CD4-positive, alpha-beta memory T cell (primary cell): Measurements from ENCODE around the gene PPM1M. TPM values are rescaled to one million over a fixed set of nuclear protein-coding genes. Genes with fewer than 3 reads are reported as not detected.

Source experiments
- CTCF ChIA-PET: fragments of 350-600 bp; sonication (Branson Sonifier 250); formaldehyde crosslinking; loops from one replicate; lab custom pipeline; 2021; ENCODE audit warnings: inconsistent platforms; ENCODE audit not compliant: partially characterized antibody; lab: Charles Lee
- POLR2A ChIA-PET: fragments of 350-600 bp; sonication (Branson Sonifier 250); formaldehyde crosslinking; loops from one replicate; lab custom pipeline; 2021; ENCODE audit not compliant: partially characterized antibody; lab: Charles Lee
- DNase-seq, 5 donors: peaks; one replicate each; pipeline versions ENCODE4 v3.0.0 to v3.0.0-alpha.2; 2020 to 2022; ENCODE audit warnings: mixed read lengths in 1 of 5
- H3K27ac ChIP-seq: one replicate; pipeline ENCODE4 v1.7.0; 2013; ENCODE audit warnings: low read depth, low read length
- H3K27me3 ChIP-seq: 2 replicates; pipeline ENCODE4 v1.7.0; 2013; ENCODE audit warnings: mild to moderate bottlenecking, low read length, moderate library complexity; ENCODE audit not compliant: insufficient read depth
- H3K36me3 ChIP-seq: 2 replicates; pipeline ENCODE4 v1.7.0; 2013; ENCODE audit warnings: mild to moderate bottlenecking, low read length, moderate library complexity; ENCODE audit not compliant: insufficient read depth
- H3K4me1 ChIP-seq: 2 replicates; pipeline ENCODE4 v1.7.0; 2013; ENCODE audit warnings: mild to moderate bottlenecking, low read length, moderate library complexity; ENCODE audit not compliant: insufficient read depth
- H3K4me3 ChIP-seq, 2 donors: one replicate each; pipeline ENCODE4 v1.7.0; 2013; ENCODE audit warnings: low read length in 2 of 2, mild to moderate bottlenecking in 1 of 2
- H3K9me3 ChIP-seq, 2 donors: one replicate each; pipeline ENCODE4 v1.7.0; 2013; ENCODE audit warnings: low read length in 2 of 2, control low read depth in 1 of 2; ENCODE audit not compliant: control insufficient read depth in 1 of 2
- H3K27ac Mint-ChIP-seq, 7 donors: one replicate each; pipeline ENCODE4 v1.8.0; 2020 to 2021; ENCODE audit warnings: mixed read lengths in 7 of 7, mild to moderate bottlenecking in 6 of 7, inconsistent platforms in 3 of 7, moderate library complexity in 3 of 7
- H3K27me3 Mint-ChIP-seq, 2 donors: one replicate each; pipeline ENCODE4 v1.8.0; 2020 to 2021; ENCODE audit warnings: mixed read lengths in 2 of 2
- H3K36me3 Mint-ChIP-seq, 2 donors: one replicate each; pipeline ENCODE4 v1.8.0; 2020 to 2021; ENCODE audit warnings: mixed read lengths in 2 of 2, inconsistent platforms in 1 of 2, mild to moderate bottlenecking in 1 of 2
- H3K4me1 Mint-ChIP-seq, 4 donors: one replicate each; pipeline ENCODE4 v1.8.0; 2020 to 2021; ENCODE audit warnings: mixed read lengths in 4 of 4, mild to moderate bottlenecking in 1 of 4
- H3K4me3 Mint-ChIP-seq, 8 donors: one replicate each; pipeline ENCODE4 v1.8.0; 2020 to 2021; ENCODE audit warnings: mixed read lengths in 8 of 8, mild to moderate bottlenecking in 7 of 8, moderate library complexity in 6 of 8, inconsistent platforms in 3 of 8
- H3K9me3 Mint-ChIP-seq, 8 donors: one replicate each; pipeline ENCODE4 v1.8.0; 2020 to 2021; ENCODE audit warnings: mixed read lengths in 8 of 8, mild to moderate bottlenecking in 5 of 8, inconsistent platforms in 3 of 8, moderate library complexity in 1 of 8
- intact Hi-C: fragments of 100-400 bp; cut with micrococcal nuclease; formaldehyde crosslinking; loops from one replicate; pipeline ENCODE4 v1.15.1; 2023
- polyA plus RNA-seq, 2 donors: library from polyadenylated mRNA; unstranded; fragments of 300-500 nt; fragmentation: Illumina TruSeq; gene quantifications; one replicate each; pipeline ENCODE4 v1.2.3, GENCODE V29; 2021
- total RNA-seq, 2 experiments: library from RNA; stranded (reverse); gene quantifications; one replicate each; pipeline ENCODE4 v1.2.3, GENCODE V29; 2021

PPM1M gene
- total and polyA plus RNA-seq, 4 experiments from 2014 or later: 52.0 to 85.3 (median 75.7) TPM

GRCh38 chr3:52253314-52254304 is 8.1 kb downstream of the PPM1M start:
- DNase-seq: peak; percentile 90 to 97 (median 93)
- Histone ChIP-seq H3K36me3 (peaks cover 57% of the 10 kb centered on the region), H3K4me3 (peak overlapping the region; percentile 10 to 16), H3K27me3 (no peaks in the 10 kb centered on the region), H3K4me1 (peaks cover 99% of the 10 kb centered on the region), H3K27ac (peak overlapping the region; percentile 86), H3K9me3 (no peaks in the 10 kb centered on the region)
- intact Hi-C loops: loop anchor here (1.0 kb wide), 4 partner anchors 8 to 25 kb away; partner anchors contain the start of genes PPM1M, TWF2 and WDR82
- H3K4me3 Mint-ChIP-seq: peak overlapping the region; percentile 85 to 97 (median 90)
- peaks cover 63 to 84% of the 10 kb centered on the region in 2 donors for H3K36me3 Mint-ChIP-seq
- CTCF ChIA-PET: interaction anchor here (1.1 to 31.1 kb wide), 9 partner anchors 8 to 86 kb away, joined by 4 to 684 read pairs (median 16); partner anchors contain the start of genes GLYCTK, PPM1M, TWF2 and WDR82
- H3K4me1 Mint-ChIP-seq: peaks cover 54 to 99% (median 82%) of the 10 kb centered on the region in 4 donors
- H3K9me3 Mint-ChIP-seq: peaks cover 0 to 2% (median 0%) of the 10 kb centered on the region in 8 donors
- POLR2A ChIA-PET: interaction anchor here (0.6 to 38.1 kb wide), 14 partner anchors 7 to 514 kb away, joined by 3 to 1950 read pairs (median 6); partner anchors contain the start of genes ACY1, GLYCTK, PPM1M and TLR9
- H3K27me3 Mint-ChIP-seq: no peaks in the 10 kb centered on the region
- peak overlapping the region; percentile 97 to 100 (median 100) for H3K27ac Mint-ChIP-seq

- intact Hi-C loops: no loop called here
- Histone ChIP-seq H3K36me3 (peaks cover 57% of the 10 kb centered on the region), H3K27ac (peak overlapping the region; percentile 86), H3K4me3 (no peak overlapping the region), H3K9me3 (no peaks in the 10 kb centered on the region), H3K27me3 (no peaks in the 10 kb centered on the region), H3K4me1 (peaks cover 99% of the 10 kb centered on the region)
- ChIA-PET CTCF (interaction anchor here (2.4 to 31.1 kb wide), 3 partner anchors 12 to 24 kb away, joined by 11 to 684 read pairs (median 74); partner anchors contain the start of genes GLYCTK, PPM1M and WDR82), POLR2A (interaction anchor here (1.1 to 38.1 kb wide), 4 partner anchors 14 to 29 kb away, joined by 6 to 1950 read pairs (median 114); partner anchors contain the start of genes GLYCTK, PPM1M, TLR9 and TWF2)
- peaks cover 0 to 2% (median 0%) of the 10 kb centered on the region in 8 donors for H3K9me3 Mint-ChIP-seq
- no peaks in the 10 kb centered on the region for H3K27me3 Mint-ChIP-seq
- H3K36me3 Mint-ChIP-seq: peaks cover 67 to 85% of the 10 kb centered on the region in 2 donors
- peaks cover 55 to 99% (median 84%) of the 10 kb centered on the region in 4 donors for H3K4me1 Mint-ChIP-seq
- peak overlapping the region; percentile 97 to 100 (median 100) for H3K27ac Mint-ChIP-seq
- DNase-seq: no peak
- peak overlapping the region in 4 of 8 donors; percentile 39 to 97 (median 90) for H3K4me3 Mint-ChIP-seq
Observed at GRCh38 chr3:52254608-52255007, 9.0 kb downstream of the PPM1M start.

DNA sequence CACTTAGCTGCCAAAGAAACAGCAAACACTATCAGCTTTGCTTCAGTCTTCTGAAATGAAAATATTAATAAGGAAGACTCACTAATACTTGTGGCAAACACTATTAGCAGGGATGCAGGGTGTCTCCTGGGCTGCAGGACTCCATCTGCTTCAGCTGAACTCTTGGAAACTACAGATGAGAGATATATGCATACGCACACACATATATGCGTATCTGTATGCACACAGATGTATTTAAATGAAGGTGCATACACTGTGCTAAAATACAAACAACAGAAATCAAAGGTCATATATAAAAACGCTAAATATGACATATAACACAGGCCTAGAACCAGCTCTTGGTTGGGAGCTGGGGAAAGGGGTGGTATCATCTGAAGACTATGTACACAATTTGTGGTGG is 10.6 kb downstream of the PPM1M start:
- H3K27ac ChIP-seq: peak overlapping the region; percentile 22
- intact Hi-C loops: no loop called here
- peaks cover 0 to 2% (median 0%) of the 10 kb centered on the region in 8 donors for H3K9me3 Mint-ChIP-seq
- H3K36me3 Mint-ChIP-seq: peaks cover 71 to 87% of the 10 kb centered on the region in 2 donors
- POLR2A ChIA-PET: interaction anchor here (1.1 to 38.1 kb wide), 3 partner anchors 15 to 34 kb away, joined by 3 to 1950 read pairs (median 214); partner anchors contain the start of genes GLYCTK, PPM1M, TWF2 and WDR82
- CTCF ChIA-PET: interaction anchor here (0.9 to 31.1 kb wide), 5 partner anchors 16 to 83 kb away, joined by 3 to 684 read pairs (median 3); partner anchors contain the start of genes GLYCTK, TWF2 and WDR82
- peak overlapping the region in 1 of 8 donors; percentile 18 for H3K4me3 Mint-ChIP-seq
- peaks cover 60% of the 10 kb centered on the region for H3K36me3 ChIP-seq
- H3K9me3 ChIP-seq: no peaks in the 10 kb centered on the region
- DNase-seq: no peak
- H3K27ac Mint-ChIP-seq: peak overlapping the region; percentile 87 to 100 (median 99)
- peaks cover 49 to 98% (median 82%) of the 10 kb centered on the region in 4 donors for H3K4me1 Mint-ChIP-seq
- H3K4me3 ChIP-seq: no peak overlapping the region
- no peaks in the 10 kb centered on the region for H3K27me3 Mint-ChIP-seq
- H3K4me1 ChIP-seq: peaks cover 96% of the 10 kb centered on the region
- H3K27me3 ChIP-seq: no peaks in the 10 kb centered on the region

DNA sequence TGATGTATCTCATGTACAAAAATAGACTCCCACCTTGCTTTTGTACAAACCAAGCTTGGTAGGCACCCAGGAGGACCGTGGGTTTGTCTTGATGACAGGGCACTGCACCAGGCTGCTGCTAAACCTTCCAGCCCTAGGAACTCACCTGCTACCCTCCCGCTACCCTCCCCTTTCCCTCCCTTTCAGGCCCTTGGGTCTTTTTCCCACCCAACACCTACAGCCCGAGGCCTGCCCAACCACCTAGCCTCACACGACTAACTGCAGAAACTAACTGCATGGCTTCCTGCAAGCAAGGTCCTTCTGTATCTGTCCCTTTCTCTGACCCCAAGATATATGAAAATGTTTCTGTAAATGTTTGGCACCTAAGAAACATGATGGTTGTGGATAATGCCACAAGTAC is 11.1 kb downstream of the PPM1M start:
- H3K27ac ChIP-seq: peak overlapping the region; percentile 22
- intact Hi-C loops: no loop called here
- Mint-ChIP-seq H3K4me1 (peaks cover 53 to 98% (median 84%) of the 10 kb centered on the region in 4 donors), H3K27ac (peak overlapping the region; percentile 85 to 100 (median 97)), H3K36me3 (peaks cover 74 to 91% of the 10 kb centered on the region in 2 donors), H3K9me3 (peaks cover 0 to 2% (median 0%) of the 10 kb centered on the region in 8 donors), H3K4me3 (peak overlapping the region in 3 of 8 donors; percentile 25 to 53 (median 41)), H3K27me3 (no peaks in the 10 kb centered on the region)
- H3K4me3 ChIP-seq: no peak overlapping the region
- no peaks in the 10 kb centered on the region for H3K9me3 ChIP-seq
- peaks cover 65% of the 10 kb centered on the region for H3K36me3 ChIP-seq
- ChIA-PET CTCF (interaction anchor here (1.0 to 31.1 kb wide), 3 partner anchors 22 to 83 kb away, joined by 3 to 684 read pairs (median 11); partner anchors contain the start of genes GLYCTK and WDR82), POLR2A (interaction anchor here (1.1 to 38.1 kb wide), 4 partner anchors 8 to 35 kb away, joined by 3 to 1950 read pairs (median 108); partner anchors contain the start of genes GLYCTK, PPM1M, TWF2 and WDR82)
- H3K27me3 ChIP-seq: no peaks in the 10 kb centered on the region
- DNase-seq: no peak
- peaks cover 96% of the 10 kb centered on the region for H3K4me1 ChIP-seq

DNA sequence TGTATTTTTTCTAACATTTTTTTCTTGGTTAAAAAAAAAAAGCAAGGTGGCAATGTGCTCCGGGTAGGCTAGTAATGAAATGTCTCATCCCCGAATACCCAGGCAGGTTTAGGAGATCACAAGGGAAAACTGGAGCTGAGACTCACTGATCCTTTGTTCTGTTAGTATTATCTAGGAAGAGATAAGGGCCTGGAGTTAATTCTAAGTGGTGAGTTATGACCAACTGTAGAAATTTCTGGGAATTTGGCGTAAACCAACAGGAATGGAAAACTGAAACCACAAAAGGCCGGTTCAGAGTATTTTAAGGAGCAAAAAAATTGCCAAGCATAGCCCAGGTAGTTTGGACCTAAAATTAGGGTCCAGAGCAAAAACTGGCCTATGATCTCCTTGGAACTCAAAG is 12.4 kb downstream of the PPM1M start:
- H3K27ac Mint-ChIP-seq: peak overlapping the region; percentile 64 to 97 (median 86)
- Histone ChIP-seq H3K9me3 (no peaks in the 10 kb centered on the region), H3K4me3 (no peak overlapping the region), H3K27ac (peak overlapping the region; percentile 45), H3K36me3 (peaks cover 71% of the 10 kb centered on the region), H3K27me3 (no peaks in the 10 kb centered on the region), H3K4me1 (peaks cover 96% of the 10 kb centered on the region)
- POLR2A ChIA-PET: interaction anchor here (1.1 to 38.1 kb wide), 5 partner anchors 10 to 36 kb away, joined by 3 to 1950 read pairs (median 20); partner anchors contain the start of genes GLYCTK, PPM1M, TWF2 and WDR82
- CTCF ChIA-PET: interaction anchor here (1.1 to 3.6 kb wide), 4 partner anchors 14 to 81 kb away, joined by 3 to 13 read pairs (median 4); no protein-coding TSS in a partner anchor
- H3K36me3 Mint-ChIP-seq: peaks cover 81 to 96% of the 10 kb centered on the region in 2 donors
- intact Hi-C loops: no loop called here
- H3K9me3 Mint-ChIP-seq: peaks cover 0 to 2% (median 0%) of the 10 kb centered on the region in 8 donors
- peak overlapping the region in 1 of 8 donors; percentile 6 for H3K4me3 Mint-ChIP-seq
- H3K4me1 Mint-ChIP-seq: peaks cover 57 to 98% (median 85%) of the 10 kb centered on the region in 4 donors
- DNase-seq: no peak
- no peaks in the 10 kb centered on the region for H3K27me3 Mint-ChIP-seq

DNA sequence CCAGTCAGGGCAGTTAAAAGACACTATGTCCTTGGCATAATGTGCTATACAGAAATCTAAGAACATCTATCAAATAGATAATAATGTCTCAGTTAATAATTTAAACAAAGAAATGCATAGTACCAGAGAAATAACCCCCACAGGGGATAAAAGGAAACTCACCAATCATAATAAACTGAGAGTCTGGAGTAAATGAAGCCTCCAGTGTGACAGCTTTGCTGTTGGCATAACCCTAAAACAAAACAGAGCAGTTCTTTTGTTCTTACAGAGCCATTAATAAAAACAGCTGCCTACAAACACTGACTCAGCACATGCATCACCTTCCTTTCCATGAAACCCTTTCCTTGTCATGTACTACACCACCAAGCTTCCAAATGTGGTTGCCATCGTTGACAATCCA is 13.5 kb downstream of the PPM1M start:
- no peak overlapping the region for H3K4me3 Mint-ChIP-seq
- Histone ChIP-seq H3K27ac (peak overlapping the region; percentile 45), H3K9me3 (no peaks in the 10 kb centered on the region), H3K36me3 (peaks cover 80% of the 10 kb centered on the region), H3K4me3 (no peak overlapping the region), H3K4me1 (peaks cover 97% of the 10 kb centered on the region), H3K27me3 (no peaks in the 10 kb centered on the region)
- ChIA-PET POLR2A (interaction anchor here (2.9 to 38.1 kb wide), 4 partner anchors 10 to 22 kb away, joined by 15 to 1950 read pairs (median 23); partner anchors contain the start of genes GLYCTK, PPM1M, TWF2 and WDR82), CTCF (interaction anchor here (0.9 to 3.6 kb wide), 8 partner anchors 12 to 80 kb away, joined by 3 to 13 read pairs (median 4); partner anchors contain the start of gene PPM1M)
- peaks cover 57 to 98% (median 83%) of the 10 kb centered on the region in 4 donors for H3K4me1 Mint-ChIP-seq
- no peak for DNase-seq
- peaks cover 85 to 96% of the 10 kb centered on the region in 2 donors for H3K36me3 Mint-ChIP-seq
- H3K9me3 Mint-ChIP-seq: peaks cover 0 to 2% (median 0%) of the 10 kb centered on the region in 8 donors
- H3K27me3 Mint-ChIP-seq: no peaks in the 10 kb centered on the region
- intact Hi-C loops: no loop called here
- H3K27ac Mint-ChIP-seq: peak overlapping the region; percentile 49 to 97 (median 83)
